OCI-LY3 (cell line): ENCODE results near the gene GJB5.

Source experiments
- H2AFZ ChIP-seq: fragments of 200-600, 300-600 bp; shearing (Covaris generic); 2 replicates; pipeline ENCODE4 v1.6.0; 2014; ENCODE audit warnings: antibody characterized with exemption, low read depth, low read length
- H3K27ac ChIP-seq: fragments of 200-600, 300-600 bp; sonication (generic); 2 replicates; pipeline ENCODE4 v1.5.1; 2014; ENCODE audit warnings: mild to moderate bottlenecking, low read length, moderate library complexity, mixed read lengths
- H3K27me3 ChIP-seq: fragments of 200-600, 300-600 bp; sonication (generic); 2 replicates; pipeline ENCODE4 v1.6.1; 2014; ENCODE audit warnings: low read depth, low read length, mixed read lengths
- H3K36me3 ChIP-seq: fragments of 200-600, 300-600 bp; sonication (generic); replicated peaks from 2 replicates; pipeline ENCODE3; 2014; ENCODE audit warnings: low read depth, low read length, mixed read lengths
- H3K4me1 ChIP-seq: fragments of 300-600, 200-600 bp; sonication (generic); 2 replicates; pipeline ENCODE4 v1.6.1; 2014; ENCODE audit warnings: low read length, mixed read lengths
- H3K4me2 ChIP-seq: fragments of 200-600, 300-600 bp; sonication (generic); 2 replicates; pipeline ENCODE4 v1.6.1; 2014; ENCODE audit warnings: low read length, mixed read lengths
- H3K4me3 ChIP-seq: fragments of 300-600, 200-600 bp; sonication (generic); 2 replicates; pipeline ENCODE4 v1.5.1; 2014; ENCODE audit warnings: antibody characterized with exemption, mild to moderate bottlenecking, low read length, moderate library complexity
- H3K79me2 ChIP-seq: fragments of 300-600, 200-600 bp; shearing (Covaris generic); 2 replicates; pipeline ENCODE4 v1.6.1; 2014; ENCODE audit warnings: mild to moderate bottlenecking, low read length, mixed read lengths
- H3K9ac ChIP-seq: fragments of 300-600, 200-600 bp; shearing (Covaris generic); 2 replicates; pipeline ENCODE4 v1.6.0; 2014; ENCODE audit warnings: mild to moderate bottlenecking, low read length, moderate library complexity
- H3K9me3 ChIP-seq: fragments of 200-600, 300-600 bp; shearing (Covaris generic); 2 replicates; pipeline ENCODE4 v1.6.1; 2014; ENCODE audit warnings: low read length, mixed read lengths; ENCODE audit not compliant: insufficient read depth
- H4K20me1 ChIP-seq: fragments of 200-600, 300-600 bp; sonication (generic); 2 replicates; pipeline ENCODE4 v1.6.1; 2016; ENCODE audit warnings: low read length, mixed read lengths; ENCODE audit not compliant: insufficient read depth
- CTCF ChIP-seq: fragments of 200-600, 300-600 bp; sonication (generic); IDR thresholded peaks from 2 replicates; pipeline ENCODE4 v1.5.1; 2014; ENCODE audit warnings: antibody characterized with exemption, low read length, low read depth
- EZH2phosphoT487 ChIP-seq: fragments of 200-600 bp; shearing (Covaris generic); IDR thresholded peaks from 2 replicates; pipeline ENCODE4 v1.6.1; 2018; ENCODE audit warnings: antibody characterized with exemption, mixed run types, low read depth

The GJB5 gene

GRCh38 chr1:34781071-34781843, 26.4 kb downstream of the GJB5 start, which contains the start of gene GJB3:
Gene GJB3, plus strand, starts transcription at chr1:34781214. Its CDS starts 3,549 bp downstream, at chr1:34784763.
- no peaks in the 10 kb centered on the region for H4K20me1 ChIP-seq
- H3K9ac ChIP-seq, result no peak within 1 kb of the TSS
- H3K4me2 ChIP-seq, result no peak within 1 kb of the TSS
- no peaks in the 10 kb centered on the region for H3K27me3 ChIP-seq
- no peaks in the 10 kb centered on the region for H3K36me3 ChIP-seq
- no peaks in the 10 kb centered on the region for H3K79me2 ChIP-seq
- no peak within 1 kb of the TSS for H3K4me3 ChIP-seq
- no peak within 1 kb of the TSS for H2AFZ ChIP-seq
- H3K4me1 ChIP-seq, result no peaks in the 10 kb centered on the region
- TF ChIP-seq CTCF, result no peak
- TF ChIP-seq EZH2phosphoT487, result no peak
- no peaks in the 10 kb centered on the region for H3K9me3 ChIP-seq
- no peak within 1 kb of the TSS for H3K27ac ChIP-seq

- H3K9me3 ChIP-seq, result no peaks in the 10 kb centered on the region
- H3K27me3 ChIP-seq, result no peaks in the 10 kb centered on the region
- H3K4me3 ChIP-seq, result no peak overlapping the region
- TF ChIP-seq EZH2phosphoT487 (no peak), CTCF (no peak)
- H3K36me3 ChIP-seq, result no peaks in the 10 kb centered on the region
- no peaks in the 10 kb centered on the region for H3K79me2 ChIP-seq
- H2AFZ ChIP-seq, result no peak overlapping the region
- no peaks in the 10 kb centered on the region for H4K20me1 ChIP-seq
- H3K9ac ChIP-seq, result no peak overlapping the region
- no peak overlapping the region for H3K4me2 ChIP-seq
- H3K27ac ChIP-seq, result no peak overlapping the region
- H3K4me1 ChIP-seq, result no peaks in the 10 kb centered on the region
These were observed 27.1 kb downstream of the GJB5 start for GRCh38 chr1:34781844-34782391.

- no peak overlapping the region for H3K4me2 ChIP-seq
- no peaks in the 10 kb centered on the region for H3K36me3 ChIP-seq
- TF ChIP-seq EZH2phosphoT487 (no peak), CTCF (no peak)
- no peaks in the 10 kb centered on the region for H4K20me1 ChIP-seq
- no peaks in the 10 kb centered on the region for H3K27me3 ChIP-seq
- no peaks in the 10 kb centered on the region for H3K4me1 ChIP-seq
- H3K9me3 ChIP-seq, result no peaks in the 10 kb centered on the region
- H3K9ac ChIP-seq, result no peak overlapping the region
- H2AFZ ChIP-seq, result no peak overlapping the region
- H3K79me2 ChIP-seq, result no peaks in the 10 kb centered on the region
- no peak overlapping the region for H3K27ac ChIP-seq
- no peak overlapping the region for H3K4me3 ChIP-seq
These were observed 29.9 kb downstream of the GJB5 start for GRCh38 chr1:34784751-34785221.

- no peaks in the 10 kb centered on the region for H3K79me2 ChIP-seq
- H3K27me3 ChIP-seq, result no peaks in the 10 kb centered on the region
- H2AFZ ChIP-seq, result no peak overlapping the region
- no peak overlapping the region for H3K4me2 ChIP-seq
- no peaks in the 10 kb centered on the region for H3K9me3 ChIP-seq
- no peak overlapping the region for H3K27ac ChIP-seq
- H3K36me3 ChIP-seq, result no peaks in the 10 kb centered on the region
- H3K9ac ChIP-seq, result no peak overlapping the region
- no peak overlapping the region for H3K4me3 ChIP-seq
- no peaks in the 10 kb centered on the region for H3K4me1 ChIP-seq
- H4K20me1 ChIP-seq, result no peaks in the 10 kb centered on the region
- TF ChIP-seq CTCF (no peak), EZH2phosphoT487 (no peak)
These were observed 30.5 kb downstream of the GJB5 start for GRCh38 chr1:34785231-34785874.
